GM20431 (cell line): Measurements from ENCODE around the gene KRTAP1-3.
"Not testable (repeated sequence)": the region's sequence is repeated elsewhere in the genome, so short reads cannot be mapped to it uniquely, and the experiment has no call there.

Source experiments
- in situ Hi-C: fragments of 300-500 bp; cut with MseI, MboI; formaldehyde crosslinking; loops from one replicate; pipeline ENCODE4 v1.15.0; 2020; ENCODE audit warnings: low sequenced_read_pairs; ENCODE audit not compliant: unreplicated experiment

KRTAP1-3 gene

GRCh38 chr17:41055130-41055529 is 20.5 kb upstream of the KRTAP1-3 start, which contains the start of gene KRTAP2-2:
Gene KRTAP2-2 (minus strand): TSS chr17:41055230. CDS start chr17:41055211, 19 bp downstream.
- in situ Hi-C loops, result not testable (repeated sequence)

DNA sequence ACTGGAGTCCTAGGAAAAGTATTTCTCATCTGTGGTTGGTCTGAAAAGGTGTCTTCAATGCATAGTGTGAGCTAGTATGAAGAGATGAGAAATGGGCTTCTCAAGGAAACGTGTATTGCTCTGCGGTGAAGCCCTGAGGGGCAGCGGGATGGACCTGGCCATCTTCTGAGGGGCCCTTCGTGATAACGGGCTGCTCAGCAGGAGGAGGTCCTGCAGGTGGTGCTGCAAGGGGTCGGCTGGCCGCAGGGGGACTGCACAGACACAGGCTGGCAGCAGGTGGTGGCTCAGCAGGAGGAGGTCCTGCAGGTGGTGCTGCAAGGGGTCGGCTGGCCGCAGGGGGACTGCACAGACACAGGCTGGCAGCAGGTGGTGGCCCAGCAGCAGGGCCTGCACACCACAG is 19.9 kb upstream of the KRTAP1-3 start:
- in situ Hi-C loops, result not testable (repeated sequence)

GRCh38 chr17:41054025-41054424 is 19.4 kb upstream of the KRTAP1-3 start:
- in situ Hi-C loops, result no loop called here

- in situ Hi-C loops, result no loop called here
These were observed 17.9 kb upstream of the KRTAP1-3 start for GRCh38 chr17:41052566-41052965.

DNA sequence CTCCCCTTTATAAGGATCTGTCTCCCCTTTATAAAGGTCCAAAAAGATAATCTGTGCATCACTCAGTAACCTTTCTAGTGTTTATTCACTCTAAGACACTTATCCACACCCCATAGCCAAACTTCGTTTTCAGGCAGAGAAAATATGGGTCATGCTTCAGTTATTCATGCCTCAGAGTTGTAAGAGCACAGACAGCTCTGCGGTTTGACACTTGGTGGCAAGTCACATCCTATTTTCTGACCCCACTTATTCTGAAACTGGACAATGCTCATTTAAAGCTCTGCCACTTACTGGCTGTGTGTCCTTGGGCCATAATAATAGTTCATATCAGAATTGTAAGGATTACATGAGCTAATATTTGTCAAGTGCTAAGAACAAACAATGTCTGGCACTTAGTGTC is 14.4 kb upstream of the KRTAP1-3 start:
- in situ Hi-C loops, result no loop called here

DNA sequence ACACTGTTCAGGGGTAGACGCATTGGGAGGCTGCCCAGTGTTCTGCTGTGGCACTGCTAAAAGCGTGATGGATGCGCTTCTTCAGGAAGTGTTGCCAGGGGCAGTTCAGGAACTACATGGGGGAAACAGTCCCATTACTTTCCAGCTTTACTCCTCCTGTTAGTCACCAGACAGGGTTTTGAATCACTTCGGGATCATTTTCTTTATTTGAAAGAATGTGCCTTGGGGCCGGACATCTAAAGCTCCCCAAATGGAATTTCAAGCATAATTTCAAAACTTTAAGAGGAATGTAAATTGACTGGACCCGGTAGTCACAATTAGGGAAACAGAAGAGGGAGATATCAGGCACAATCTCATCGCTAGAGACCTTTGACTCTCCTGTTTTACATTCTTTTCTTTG is 13.8 kb upstream of the KRTAP1-3 start:
- in situ Hi-C loops, result no loop called here

- in situ Hi-C loops, result not testable (repeated sequence)
These were observed 12.2 kb upstream of the KRTAP1-3 start, which contains the start of gene KRTAP2-1 for GRCh38 chr17:41046735-41047465. Gene KRTAP2-1 (minus strand): TSS chr17:41047316. CDS start chr17:41047267, 49 bp downstream.

DNA sequence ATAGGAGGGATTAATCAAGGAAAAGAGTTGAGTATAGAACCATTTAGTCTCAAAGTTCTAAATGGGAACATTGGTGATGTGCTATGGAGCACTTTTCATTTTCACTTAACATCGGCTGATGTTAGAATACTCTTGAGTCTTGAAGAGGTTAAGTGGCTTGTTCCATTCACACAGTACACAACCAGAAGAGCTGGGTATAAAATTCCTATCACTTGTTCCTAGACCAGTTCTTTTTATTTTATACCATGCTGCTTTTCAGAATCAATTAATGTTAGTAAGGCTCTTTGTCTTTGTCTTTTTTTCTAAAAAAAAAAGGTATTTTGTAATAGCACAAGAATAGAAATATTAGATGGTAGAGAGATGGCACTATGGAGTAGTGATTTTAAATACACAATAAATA is 8.3 kb upstream of the KRTAP1-3 start:
- in situ Hi-C loops, result no loop called here

GRCh38 chr17:41040783-41041571 is 6.3 kb upstream of the KRTAP1-3 start, which contains the start of gene KRTAP1-1:
Gene KRTAP1-1 (minus strand): TSS chr17:41041450. CDS start chr17:41041397, 53 bp downstream.
- in situ Hi-C loops, result not testable (repeated sequence)

DNA sequence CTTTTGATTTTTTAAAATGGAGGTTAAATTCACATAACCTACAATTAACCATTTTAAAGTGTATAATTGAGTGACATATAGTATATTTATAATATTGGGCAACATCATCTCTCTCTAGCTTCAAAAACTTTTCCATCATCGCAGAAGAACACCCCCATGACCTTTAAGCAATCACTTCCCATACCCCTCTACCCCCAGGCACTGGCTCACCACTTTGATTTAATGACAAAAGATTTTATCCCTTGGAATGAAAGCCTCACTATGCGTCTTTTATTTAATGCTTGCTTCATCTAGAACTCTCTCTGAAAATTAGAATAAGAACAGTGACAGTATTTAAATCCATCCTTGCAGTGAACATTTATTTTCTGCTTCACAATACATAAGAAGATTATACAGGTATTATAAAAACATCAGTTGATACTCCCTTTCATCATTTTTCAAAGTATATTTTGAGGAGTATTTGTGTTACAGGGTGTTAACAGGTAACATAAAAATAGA is 3.2 kb upstream of the KRTAP1-3 start:
- in situ Hi-C loops, result no loop called here

GRCh38 chr17:41029633-41030245 is 4.9 kb downstream of the KRTAP1-3 start, which contains the start of gene KRTAP1-4:
Gene KRTAP1-4 (minus strand): TSS chr17:41030195. CDS start chr17:41030078, 117 bp downstream.
- in situ Hi-C loops, result no loop called here

GRCh38 chr17:41026715-41027471 is 7.8 kb downstream of the KRTAP1-3 start, which contains the start of gene KRTAP1-5:
Gene KRTAP1-5 (minus strand): TSS chr17:41027208. CDS start chr17:41027155, 53 bp downstream.
- in situ Hi-C loops, result no loop called here

DNA sequence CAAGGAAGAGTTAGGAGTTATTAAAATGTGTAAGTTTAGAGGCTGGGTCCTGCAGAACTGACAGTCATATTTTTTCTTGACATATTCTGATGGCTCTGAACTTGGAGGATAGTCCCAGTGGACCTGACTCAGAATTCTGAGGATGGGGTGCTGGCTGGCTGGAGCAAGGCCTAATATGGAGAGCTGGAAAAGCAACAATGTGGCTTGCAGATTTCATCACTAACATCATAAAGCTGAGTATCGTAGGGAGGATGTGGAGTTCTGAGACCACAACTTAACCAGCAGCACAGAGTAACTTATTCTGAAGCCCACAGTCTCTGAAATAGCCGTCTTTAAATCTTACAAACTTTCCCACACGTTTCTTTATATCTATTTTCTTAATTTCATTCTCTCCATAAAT is 10.0 kb downstream of the KRTAP1-3 start:
- in situ Hi-C loops, result no loop called here

GRCh38 chr17:41020336-41020735 is 14.3 kb downstream of the KRTAP1-3 start:
- in situ Hi-C loops, result no loop called here

- in situ Hi-C loops, result no loop called here
These were observed 15.3 kb downstream of the KRTAP1-3 start for GRCh38 chr17:41019415-41019814.

GRCh38 chr17:41018541-41018940 is 16.1 kb downstream of the KRTAP1-3 start:
- in situ Hi-C loops, result no loop called here

GRCh38 chr17:41016578-41017215 is 18.0 kb downstream of the KRTAP1-3 start:
- in situ Hi-C loops, result no loop called here

GRCh38 chr17:41015454-41015853 is 19.2 kb downstream of the KRTAP1-3 start:
- in situ Hi-C loops, result no loop called here

DNA sequence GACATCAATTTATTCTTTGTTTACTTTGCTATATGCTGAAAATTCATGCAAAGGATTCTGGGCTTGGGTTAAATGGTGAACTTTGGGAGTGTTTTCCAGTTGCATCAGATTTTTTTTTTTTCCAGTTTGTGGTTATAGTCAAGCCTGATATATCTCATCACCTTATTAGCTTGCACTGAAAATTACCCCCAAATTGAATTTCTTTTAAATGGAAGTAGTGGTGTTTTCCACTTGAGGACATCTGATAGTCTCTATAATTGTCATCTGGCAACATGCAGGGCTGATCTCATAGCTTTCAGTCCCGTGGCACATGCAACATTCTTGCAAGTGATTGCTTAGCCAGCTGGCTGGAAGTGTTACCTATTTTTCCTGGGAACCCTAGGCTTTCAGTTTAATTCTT is 21.1 kb downstream of the KRTAP1-3 start:
- in situ Hi-C loops, result no loop called here
